Activated T-cell treated with anti-CD3 and anti-CD28 coated beads for 4 hours (primary cell): Measurements from ENCODE around the gene CHD6.
"Not testable (repeated sequence)": the region's sequence is repeated elsewhere in the genome, so short reads cannot be mapped to it uniquely, and the experiment has no call there.

Experiments used
- DNase-seq: peaks from one replicate; pipeline ENCODE4 v3.0.0-alpha.2; 2020

The CHD6 gene

DNA sequence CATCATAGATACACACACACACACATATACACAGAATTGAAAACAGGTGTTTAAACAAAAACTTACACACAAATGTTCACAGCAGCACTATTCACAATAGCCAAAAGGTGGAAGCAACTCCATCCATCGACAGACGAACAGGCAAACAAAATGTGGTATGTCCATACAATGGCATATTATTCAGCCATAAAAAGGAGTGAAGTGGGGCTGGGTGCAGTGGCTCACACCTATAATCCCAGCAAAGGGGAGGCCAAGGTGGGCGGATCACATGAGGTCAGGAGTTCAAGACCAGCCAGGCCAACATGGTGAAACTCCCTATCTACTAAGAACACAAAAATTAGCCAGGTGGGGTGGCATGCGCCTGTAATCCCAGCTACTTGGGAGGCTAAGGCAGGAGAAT is 80.3 kb downstream of the CHD6 start:
- no peak for DNase-seq

GRCh38 chr20:41535551-41535950 is 82.6 kb downstream of the CHD6 start:
- DNase-seq: not testable (repeated sequence)

DNA sequence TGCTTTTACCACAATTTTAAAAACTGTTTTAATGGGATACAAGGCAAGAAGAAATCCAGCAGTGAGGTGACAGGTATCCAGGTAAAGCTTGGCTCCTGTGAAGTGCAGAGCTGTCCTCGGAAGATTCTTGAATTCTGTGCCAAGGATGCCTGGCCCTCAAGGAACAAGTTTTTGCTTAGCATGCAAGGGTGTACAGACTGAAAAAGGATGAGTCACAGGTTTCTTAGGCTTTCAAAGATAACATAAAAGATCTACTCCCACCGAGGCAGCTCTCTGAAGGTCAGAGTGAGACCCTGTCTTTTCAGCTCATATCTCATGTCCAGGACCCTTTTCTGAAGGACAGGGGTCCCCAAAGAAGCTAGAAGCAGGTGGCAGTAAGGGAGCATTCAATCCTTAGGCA is 83.3 kb downstream of the CHD6 start:
- DNase-seq: no peak

- DNase-seq: no peak
Observed at GRCh38 chr20:41534170-41534569, 84.0 kb downstream of the CHD6 start.

- DNase-seq: no peak
Observed at GRCh38 chr20:41533537-41534136, 84.5 kb downstream of the CHD6 start.

DNA sequence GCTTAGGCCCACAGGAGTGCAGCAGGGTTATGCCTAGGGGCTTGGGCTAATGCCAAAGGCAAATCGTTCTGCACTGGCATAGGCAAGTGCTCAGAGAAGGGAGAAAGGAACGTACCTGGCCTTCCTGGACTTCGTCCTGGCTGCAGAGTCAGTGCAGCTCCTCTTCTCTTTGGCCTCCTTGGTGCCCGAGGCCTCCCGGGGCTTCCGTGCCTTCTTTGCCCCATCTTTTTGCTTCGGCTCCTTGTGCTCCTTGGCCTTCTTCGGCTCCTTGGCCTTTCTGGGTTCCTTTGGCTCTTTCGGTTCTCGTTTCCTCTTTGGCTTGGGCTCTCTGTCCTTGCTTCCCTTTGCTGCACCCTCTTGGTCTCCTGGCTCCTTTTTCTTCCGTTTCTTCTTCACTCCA is 85.2 kb downstream of the CHD6 start:
- DNase-seq: no peak

DNA sequence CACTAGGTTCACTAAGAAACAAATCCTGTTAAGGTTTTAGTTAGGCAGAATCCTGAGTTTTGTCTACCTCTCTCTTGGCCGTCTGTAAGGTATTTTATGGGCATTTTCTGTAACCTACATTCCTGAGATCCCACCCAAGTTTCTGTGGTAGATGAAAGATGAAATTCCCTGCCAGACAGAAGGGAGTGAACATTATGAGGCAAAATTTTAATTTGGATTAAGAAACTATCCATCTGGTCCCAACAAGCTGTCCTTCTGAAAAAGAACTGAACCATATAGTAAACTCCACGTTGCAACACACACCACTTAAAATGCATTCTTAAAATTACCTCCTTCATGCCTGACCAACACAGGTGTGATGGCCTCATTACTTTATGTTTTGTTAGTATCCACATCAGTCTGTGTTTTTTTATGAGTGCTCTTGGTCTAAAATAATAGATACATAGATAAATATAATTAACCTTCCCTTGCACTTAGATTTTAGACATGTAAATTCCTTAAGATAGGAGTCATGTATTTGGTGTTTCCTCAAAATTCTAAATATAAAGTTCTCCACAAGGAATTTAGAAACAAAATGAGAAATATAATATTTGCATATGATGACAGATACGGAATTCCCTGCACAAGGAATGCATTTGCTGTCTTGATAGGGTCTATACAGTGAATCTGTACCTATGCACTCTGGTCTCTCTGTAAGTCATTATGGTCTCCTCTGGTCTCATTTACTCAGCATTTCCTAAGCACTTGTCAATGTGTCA is 86.5 kb downstream of the CHD6 start:
- no peak for DNase-seq

GRCh38 chr20:41530923-41531322 is 87.3 kb downstream of the CHD6 start:
- no peak for DNase-seq

DNA sequence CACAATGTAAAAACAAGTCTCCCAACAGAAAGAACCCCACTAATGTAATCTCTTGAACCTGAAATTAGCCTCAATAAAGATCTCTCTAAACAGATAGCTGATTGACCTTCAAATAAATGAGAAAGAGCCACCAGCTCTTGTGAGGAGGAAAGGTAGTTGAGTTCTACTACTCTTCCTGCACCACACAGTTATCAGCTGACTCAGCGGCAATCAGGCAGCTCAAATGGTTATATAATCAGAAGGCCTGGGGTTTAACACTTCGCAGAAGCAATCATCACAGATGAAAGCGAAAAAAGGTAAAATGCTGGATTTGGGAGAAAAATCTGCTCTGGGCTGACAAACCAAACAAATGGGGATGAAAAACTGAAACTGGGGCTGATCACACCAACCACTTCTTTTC is 91.8 kb downstream of the CHD6 start:
- DNase-seq: no peak

GRCh38 chr20:41524980-41525613 is 93.1 kb downstream of the CHD6 start:
- DNase-seq: no peak

- no peak for DNase-seq
Observed at GRCh38 chr20:41523857-41524256, 94.3 kb downstream of the CHD6 start.

- no peak for DNase-seq
Observed at GRCh38 chr20:41513829-41514228, 104.3 kb downstream of the CHD6 start.

DNA sequence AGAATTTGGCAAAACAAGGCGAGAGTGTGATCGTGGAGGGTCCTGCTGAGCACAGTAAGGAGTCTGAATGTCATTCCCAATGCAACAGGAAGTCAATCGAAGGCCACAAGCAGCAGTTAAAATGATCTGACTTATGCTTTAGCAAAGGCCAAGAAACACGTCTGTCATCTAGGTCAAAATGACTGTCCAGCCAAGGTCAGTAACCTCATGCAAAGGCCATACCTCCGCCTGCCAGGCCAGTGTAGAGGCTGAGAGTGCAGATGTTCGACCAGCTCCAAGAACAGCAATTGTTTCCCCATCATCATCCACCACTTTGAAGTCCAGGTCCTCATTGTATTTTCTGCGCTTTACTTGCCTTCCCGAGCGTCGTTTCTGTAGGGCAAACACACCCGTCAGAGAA is 105.6 kb downstream of the CHD6 start:
- no peak for DNase-seq

GRCh38 chr20:41510847-41511450 is 107.2 kb downstream of the CHD6 start:
- DNase-seq: no peak

DNA sequence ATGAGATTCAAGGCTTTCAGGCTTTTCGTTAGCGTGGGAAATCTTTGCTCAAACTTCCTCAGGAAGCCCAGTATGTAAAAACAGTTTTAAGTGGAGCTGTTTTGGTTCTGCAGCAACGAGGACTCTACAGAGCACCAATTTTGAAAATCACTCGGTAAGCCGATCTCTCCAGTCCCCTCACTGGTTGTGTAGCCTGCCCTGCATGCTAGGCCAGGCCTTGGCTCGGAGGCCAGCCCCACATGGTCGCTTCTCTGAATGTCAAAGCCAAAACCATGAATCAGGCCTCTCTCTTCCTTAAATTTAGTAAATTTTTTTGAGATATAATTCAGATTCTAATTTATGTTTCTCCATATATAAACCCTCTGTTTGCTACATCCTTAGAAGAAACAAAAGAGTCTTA is 108.0 kb downstream of the CHD6 start:
- no peak for DNase-seq

DNA sequence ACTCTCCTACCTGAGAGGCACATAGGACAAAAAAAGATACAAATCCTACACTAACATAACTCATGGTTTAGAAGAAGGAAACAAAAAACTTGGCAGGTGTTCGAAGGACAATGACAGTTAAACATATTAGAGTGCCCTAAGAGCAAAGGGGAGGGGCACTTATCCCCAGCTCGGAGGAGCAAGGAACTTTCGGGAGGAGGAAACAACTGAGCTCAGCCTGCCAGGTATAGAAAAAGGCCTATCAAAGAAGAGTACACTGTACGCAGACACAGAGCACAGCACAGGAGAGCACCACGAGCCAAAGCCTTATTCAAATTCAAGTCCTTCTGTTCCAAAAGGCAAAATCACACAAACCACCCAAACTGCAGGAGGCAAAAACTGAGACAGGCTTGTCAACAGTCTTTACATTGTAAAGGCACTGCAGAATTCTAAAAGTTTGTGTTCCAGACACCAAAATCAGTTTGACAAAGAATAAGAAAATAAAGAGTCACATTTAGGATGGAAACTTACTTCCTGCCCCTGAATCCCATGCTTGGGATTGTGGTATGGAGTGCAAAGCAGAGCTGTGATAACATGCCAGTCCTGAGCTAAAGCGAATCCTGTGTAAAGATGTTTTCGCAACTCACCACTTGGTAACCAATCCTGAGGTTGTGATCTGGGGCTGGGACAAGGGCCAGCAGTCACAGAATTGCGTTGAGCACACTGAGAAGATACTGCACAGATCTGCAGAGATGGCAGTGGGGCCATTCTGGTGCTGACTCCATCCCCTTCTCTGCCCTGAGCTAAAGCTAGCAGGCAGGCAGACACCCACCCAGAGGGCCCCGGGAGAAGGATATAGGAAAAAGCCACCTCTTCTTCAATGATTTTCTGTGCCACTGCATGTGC is 108.6 kb downstream of the CHD6 start:
- no peak for DNase-seq

GRCh38 chr20:41508335-41508734 is 109.8 kb downstream of the CHD6 start:
- no peak for DNase-seq

DNA sequence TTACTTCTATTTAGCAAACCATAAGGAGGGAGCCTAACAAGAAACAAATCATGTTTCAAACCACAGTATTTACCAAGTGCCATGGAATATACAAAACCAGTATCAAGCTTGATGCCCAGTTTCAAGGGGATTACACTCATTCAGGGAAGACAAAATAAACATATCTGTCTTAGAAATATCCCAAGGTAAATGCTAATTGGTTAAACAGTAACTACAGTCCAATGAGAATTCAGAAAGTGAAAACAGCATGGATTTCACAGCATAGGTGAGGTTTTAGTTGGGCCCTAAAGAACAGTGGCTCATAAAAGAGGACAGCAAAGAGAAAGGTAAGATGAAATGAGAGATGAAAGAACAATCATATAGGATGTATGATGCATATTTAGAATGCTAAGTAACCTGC is 110.3 kb downstream of the CHD6 start:
- DNase-seq: no peak

DNA sequence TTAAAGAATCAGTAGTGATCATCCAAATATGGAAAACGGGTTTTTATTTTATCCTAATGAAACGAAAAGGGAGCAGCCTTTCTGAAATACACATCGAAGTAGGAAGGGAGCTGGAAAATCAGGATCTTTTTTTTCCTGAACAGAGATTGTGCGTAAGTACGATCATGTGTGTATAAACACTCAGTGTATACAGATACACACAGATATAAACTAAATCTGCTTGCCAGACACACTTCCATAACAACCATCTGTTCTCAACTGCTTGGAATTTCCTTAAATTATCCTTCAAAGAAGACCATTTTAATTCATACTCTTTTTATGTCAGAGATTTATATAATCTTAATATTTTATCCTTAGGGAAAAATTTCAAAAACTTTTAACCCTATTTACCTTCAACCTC is 110.7 kb downstream of the CHD6 start:
- DNase-seq: no peak

GRCh38 chr20:41506192-41506915 is 111.8 kb downstream of the CHD6 start:
- DNase-seq: no peak

DNA sequence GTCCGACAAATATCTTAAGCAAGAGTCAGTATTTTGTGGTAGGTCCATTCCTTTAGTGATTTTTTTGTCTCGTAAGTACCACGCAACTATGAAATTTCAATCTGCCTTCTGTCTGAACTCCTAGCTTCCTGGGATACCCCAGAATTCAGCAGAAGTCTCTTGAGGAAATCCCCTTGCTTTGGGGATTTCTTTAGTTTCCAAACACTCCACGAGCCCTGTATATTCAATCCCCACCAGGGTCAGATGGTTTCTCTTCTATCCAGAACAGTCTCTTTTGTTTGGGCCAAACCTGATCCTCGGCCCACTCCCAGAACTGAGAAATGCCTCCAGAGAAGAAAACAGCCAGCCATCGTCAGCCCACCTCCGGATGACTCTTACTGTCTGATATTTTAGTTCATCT is 113.0 kb downstream of the CHD6 start:
- no peak for DNase-seq

- DNase-seq: no peak
Observed at GRCh38 chr20:41501376-41501775, 116.8 kb downstream of the CHD6 start.
